Fibroblast of pulmonary artery (primary cell): ENCODE measurements around the gene RBM42.
"Not testable (repeated sequence)": the region's sequence is repeated elsewhere in the genome, so short reads cannot be mapped to it uniquely, and the experiment has no call there.

Source experiments
- DNase-seq: peaks from one replicate; pipeline ENCODE4 v3.0.0-alpha.2; 2010; ENCODE audit warnings: low read depth
- H3K4me3 ChIP-seq: replicated peaks from 2 replicates; pipeline ENCODE4 v1.5.1; 2011; ENCODE audit warnings: low read depth, mild to moderate bottlenecking, control low read depth, low read length, moderate library complexity
- CTCF ChIP-seq: IDR thresholded peaks from 2 replicates; pipeline ENCODE4 v1.5.1; 2011; ENCODE audit warnings: mild to moderate bottlenecking, control low read depth, low read length, inconsistent platforms; ENCODE audit errors: missing control alignments

Gene RBM42

GRCh38 chr19:35595928-35596327 lies 32.9 kb upstream of the RBM42 start:
- TF ChIP-seq CTCF, result no peak
- no peak overlapping the region for H3K4me3 ChIP-seq
- DNase-seq, result no peak

GRCh38 chr19:35596366-35596999 lies 32.4 kb upstream of the RBM42 start:
- peak; percentile 14 for DNase-seq
- no peak overlapping the region for H3K4me3 ChIP-seq
- no peak for TF ChIP-seq CTCF

GRCh38 chr19:35601971-35602370 lies 26.9 kb upstream of the RBM42 start:
- no peak for DNase-seq
- TF ChIP-seq CTCF, result no peak
- no peak overlapping the region for H3K4me3 ChIP-seq

- H3K4me3 ChIP-seq, DNase-seq: not testable (repeated sequence)
Measured at GRCh38 chr19:35604436-35604835, 24.4 kb upstream of the RBM42 start.

- DNase-seq, H3K4me3 ChIP-seq: not testable (repeated sequence)
Measured at GRCh38 chr19:35607170-35607569, 21.7 kb upstream of the RBM42 start.

- no peak overlapping the region for H3K4me3 ChIP-seq
- no peak for DNase-seq
- no peak for TF ChIP-seq CTCF
Measured at GRCh38 chr19:35607661-35608060, 21.2 kb upstream of the RBM42 start.

GRCh38 chr19:35608251-35608650 lies 20.6 kb upstream of the RBM42 start:
- no peak for TF ChIP-seq CTCF
- H3K4me3 ChIP-seq, result no peak overlapping the region
- no peak for DNase-seq

- TF ChIP-seq CTCF, result no peak
- H3K4me3 ChIP-seq, result no peak overlapping the region
- DNase-seq, result no peak
Measured at GRCh38 chr19:35609851-35610353, 18.9 kb upstream of the RBM42 start.
